Measurements from ENCODE around the gene ANO5.
"Not testable (repeated sequence)": the region's sequence is repeated elsewhere in the genome, so short reads cannot be mapped to it uniquely, and the experiment has no call there.

DNA sequence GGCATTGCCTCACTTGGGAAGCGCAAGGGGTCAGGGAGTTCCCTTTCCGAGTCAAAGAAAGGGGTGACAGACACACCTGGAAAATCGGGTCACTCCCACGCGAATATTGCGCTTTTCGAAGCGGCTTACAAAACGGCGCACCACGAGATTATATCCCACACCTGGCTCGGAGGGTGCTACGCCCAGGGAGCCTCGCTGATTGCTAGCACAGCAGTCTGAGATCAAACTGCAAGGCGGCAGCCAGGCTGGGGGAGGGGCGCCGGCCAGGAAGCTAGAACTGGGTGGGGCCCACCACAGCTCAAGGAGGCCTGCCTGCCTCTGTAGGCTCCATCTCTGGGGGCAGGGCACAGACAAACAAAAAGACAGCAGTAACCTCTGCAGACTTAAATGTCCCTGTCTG is 92.1 kb downstream of the ANO5 start:
- TF ChIP-seq POLR2A (IDR thresholded peaks at IDR 0.05), result not testable (repeated sequence)
- TF ChIP-seq, protein P1, sequence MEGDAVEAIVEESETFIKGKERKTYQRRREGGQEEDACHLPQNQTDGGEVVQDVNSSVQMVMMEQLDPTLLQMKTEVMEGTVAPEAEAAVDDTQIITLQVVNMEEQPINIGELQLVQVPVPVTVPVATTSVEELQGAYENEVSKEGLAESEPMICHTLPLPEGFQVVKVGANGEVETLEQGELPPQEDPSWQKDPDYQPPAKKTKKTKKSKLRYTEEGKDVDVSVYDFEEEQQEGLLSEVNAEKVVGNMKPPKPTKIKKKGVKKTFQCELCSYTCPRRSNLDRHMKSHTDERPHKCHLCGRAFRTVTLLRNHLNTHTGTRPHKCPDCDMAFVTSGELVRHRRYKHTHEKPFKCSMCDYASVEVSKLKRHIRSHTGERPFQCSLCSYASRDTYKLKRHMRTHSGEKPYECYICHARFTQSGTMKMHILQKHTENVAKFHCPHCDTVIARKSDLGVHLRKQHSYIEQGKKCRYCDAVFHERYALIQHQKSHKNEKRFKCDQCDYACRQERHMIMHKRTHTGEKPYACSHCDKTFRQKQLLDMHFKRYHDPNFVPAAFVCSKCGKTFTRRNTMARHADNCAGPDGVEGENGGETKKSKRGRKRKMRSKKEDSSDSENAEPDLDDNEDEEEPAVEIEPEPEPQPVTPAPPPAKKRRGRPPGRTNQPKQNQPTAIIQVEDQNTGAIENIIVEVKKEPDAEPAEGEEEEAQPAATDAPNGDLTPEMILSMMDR (IDR thresholded peaks at IDR 0.05), result not testable (repeated sequence)

Measured in body of pancreas (tissue), 4 donors.